Glomerular visceral epithelial cell (primary cell): ENCODE measurements around the gene PTPRN2.

Experiments
- DNase-seq: peaks from one replicate; pipeline ENCODE4 v3.0.0-alpha.2; 2016; ENCODE audit errors: extremely low spot score

PTPRN2 gene

DNA sequence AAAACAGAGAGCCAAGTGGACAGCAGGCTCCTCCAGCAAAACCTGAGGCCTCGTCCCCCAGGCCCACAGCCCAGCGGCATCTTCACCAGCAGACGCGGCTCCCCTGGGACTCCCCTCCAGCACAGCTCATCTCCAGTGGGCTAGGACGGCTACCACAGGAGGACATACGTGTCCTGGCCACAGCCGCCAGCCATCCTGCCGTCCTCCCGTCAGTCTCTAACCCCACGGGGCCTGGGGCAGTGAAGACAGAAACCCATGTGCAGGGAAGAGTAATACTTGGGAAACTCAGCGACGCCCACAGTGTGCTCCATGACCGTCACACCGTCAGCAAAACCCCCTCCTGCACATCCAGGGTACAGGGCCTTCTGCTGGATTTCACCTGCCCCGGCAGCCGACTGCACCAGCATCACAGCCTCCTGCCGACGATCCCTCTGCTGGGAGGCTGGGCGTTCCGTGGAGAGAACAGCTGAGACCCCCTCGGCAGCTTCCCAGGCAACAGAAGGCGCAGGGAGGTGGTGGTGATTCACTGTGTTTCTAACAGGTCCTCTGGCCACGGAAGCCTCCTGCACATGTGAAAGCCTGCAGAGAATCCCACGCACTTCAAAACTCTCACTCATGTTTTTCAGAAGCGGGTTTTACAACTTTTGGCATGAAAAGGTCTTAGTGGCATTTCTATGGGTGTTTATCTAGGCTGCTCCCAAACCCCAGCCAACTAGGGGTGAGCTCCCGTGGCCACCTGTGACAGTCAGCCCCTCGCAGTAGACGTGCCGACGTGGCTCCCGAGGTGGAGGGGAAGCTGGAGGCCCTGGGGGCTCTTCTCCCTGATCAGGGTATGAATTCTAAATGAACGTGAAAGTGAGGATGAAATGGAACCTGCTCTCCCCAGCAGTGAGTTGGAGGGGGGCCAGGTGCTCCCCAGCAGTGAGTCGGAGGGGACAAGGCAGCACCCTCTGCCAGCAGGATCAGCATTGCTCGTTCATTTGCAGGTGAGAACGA lies 513.5 kb downstream of the PTPRN2 start:
- no peak for DNase-seq

DNA sequence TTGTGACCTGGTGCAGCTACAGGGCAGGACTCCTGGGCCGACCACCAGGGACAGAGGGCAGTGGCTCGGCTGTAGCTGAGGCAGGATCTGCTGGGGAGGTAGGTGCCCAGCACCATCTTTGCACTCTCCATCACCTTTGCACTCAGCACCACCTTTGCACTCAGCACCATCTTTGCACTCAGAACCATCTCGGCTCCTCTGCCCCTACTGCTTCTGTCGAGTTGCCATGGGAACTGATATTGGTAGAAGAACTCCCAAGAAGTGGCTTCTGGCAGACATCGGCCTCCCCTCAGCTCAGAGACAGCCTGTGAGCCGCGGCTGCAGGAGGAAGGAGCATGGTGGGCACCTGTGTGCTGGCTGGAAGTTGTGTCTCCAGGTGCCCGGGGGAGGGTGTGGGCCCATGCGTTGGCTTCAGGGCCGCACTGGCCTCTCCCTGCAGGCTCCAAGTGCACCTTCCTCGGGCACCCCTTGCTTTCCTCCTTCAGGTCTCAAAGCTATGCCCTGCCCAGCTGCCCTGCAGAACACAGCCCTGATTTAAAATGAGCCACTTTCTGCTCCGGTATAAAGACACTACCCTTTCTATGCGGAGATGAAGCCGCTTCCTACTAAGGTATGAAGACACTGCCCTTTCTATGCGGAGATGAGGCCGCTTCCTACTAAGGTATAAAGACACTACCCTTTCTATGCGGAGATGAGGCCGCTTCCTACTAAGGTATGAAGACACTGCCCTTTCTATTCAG lies 514.5 kb downstream of the PTPRN2 start:
- DNase-seq, result no peak

DNA sequence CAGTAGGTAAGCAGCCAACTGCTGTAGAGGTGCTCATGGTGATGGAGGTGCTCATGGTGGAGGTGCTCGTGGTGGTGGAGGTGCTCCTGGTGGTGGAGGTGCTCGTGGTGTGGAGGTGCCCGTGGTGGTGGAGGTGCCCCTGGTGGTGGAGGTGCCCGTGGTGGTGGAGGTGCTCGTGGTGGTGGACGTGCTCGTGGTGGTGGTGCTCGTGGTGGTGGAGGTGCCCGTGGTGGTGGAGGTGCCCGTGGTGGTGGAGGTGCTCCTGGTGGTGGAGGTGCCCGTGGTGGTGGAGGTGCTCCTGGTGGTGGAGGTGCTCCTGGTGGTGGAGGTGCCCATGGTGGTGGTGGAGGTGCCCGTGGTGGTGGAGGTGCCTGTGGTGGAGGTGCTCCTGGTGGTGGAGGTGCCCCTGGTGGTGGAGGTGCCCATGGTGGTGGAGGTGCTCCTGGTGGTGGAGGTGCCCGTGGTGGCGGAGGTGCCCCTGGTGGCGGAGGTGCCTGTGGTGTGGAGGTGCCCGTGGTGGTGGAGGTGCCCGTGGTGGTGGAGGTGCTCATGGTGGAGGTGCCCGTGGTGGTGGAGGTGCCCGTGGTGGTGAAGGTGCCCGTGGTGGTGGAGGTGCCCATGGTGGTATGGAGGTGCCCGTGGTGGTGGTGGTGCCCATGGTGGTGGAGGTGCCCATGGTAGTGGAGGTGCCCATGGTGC lies 517.3 kb downstream of the PTPRN2 start:
- DNase-seq, result no peak

DNA sequence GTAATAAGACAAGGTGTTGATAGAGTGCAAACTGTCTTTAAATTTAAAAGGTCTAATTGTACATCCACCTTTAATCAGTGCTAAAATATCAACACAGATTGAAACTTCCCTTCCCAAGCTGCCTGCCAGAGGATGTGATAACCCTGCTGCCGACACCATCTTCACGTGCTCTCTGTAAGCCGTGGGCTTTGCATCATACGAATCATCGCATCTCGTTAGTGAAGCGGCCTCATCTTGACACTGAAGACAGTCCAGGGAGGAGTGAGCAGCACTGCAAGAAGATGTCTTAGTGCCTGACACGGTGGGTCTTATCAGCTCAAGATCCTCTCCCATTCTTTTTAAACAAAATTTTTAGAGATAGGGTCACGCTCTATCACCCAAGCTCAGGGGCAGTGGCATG lies 518.8 kb downstream of the PTPRN2 start:
- DNase-seq, result no peak

DNA sequence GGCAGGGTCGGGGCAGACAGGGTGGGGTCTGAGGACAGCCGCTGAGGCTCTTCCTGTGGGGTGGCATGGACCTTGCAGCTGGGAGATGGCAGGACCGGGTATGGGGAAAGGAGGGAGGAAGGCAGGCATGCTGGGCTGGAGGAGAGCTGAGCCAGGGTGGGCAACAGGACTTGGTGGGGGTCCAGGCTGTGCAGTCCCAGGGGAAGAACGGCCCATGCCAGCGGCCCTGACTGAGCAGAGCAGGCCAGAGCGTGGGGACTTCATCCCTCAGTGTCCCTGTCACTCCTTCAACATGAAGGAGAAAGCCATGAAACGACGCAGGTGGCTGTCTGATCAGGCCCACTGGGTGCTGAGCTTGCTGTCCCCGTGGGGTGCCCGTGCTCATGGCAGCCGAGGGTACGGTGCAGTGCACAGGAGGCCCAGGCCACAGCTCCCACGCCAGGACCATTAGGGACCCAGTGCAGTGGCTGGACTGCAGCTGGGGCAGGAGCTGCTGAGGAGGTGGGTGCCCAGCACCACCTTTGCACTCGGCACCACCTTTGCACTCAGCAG lies 519.6 kb downstream of the PTPRN2 start:
- DNase-seq, result no peak

DNA sequence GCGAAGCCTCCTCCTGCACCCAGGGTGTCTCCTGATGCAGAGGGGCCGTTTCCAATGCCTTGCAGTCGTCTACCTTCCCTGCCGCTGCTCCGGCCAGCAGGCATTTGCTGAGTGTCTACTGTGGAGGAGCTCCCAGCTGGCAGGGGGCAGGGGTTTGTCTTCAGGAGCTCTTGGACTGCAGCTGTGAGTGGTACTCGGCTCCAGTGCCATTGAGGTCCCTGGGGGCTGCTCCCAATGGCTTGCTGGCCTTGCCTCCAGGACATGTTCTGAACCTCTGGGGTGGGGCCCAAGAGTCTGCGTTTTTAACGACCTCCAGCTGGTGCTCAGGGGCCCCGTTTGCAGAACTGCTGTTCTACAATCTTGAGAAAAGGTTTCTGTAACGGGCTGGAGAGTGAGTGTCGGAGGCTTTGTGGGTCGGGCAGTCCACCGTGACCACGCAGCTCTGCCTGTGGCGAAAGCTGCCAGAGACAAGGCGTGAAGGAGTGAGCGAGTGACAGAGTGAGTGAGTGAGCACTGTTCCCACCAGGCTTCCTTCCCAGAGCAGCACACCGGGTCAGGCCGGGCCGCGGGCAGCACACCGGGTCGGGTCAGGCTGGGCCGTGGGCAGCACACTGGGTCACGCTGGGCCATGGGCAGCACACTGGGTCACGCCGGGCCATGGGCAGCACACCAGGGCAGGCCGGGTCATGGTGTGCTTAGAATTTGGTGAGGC lies 520.2 kb downstream of the PTPRN2 start:
- no peak for DNase-seq

DNA sequence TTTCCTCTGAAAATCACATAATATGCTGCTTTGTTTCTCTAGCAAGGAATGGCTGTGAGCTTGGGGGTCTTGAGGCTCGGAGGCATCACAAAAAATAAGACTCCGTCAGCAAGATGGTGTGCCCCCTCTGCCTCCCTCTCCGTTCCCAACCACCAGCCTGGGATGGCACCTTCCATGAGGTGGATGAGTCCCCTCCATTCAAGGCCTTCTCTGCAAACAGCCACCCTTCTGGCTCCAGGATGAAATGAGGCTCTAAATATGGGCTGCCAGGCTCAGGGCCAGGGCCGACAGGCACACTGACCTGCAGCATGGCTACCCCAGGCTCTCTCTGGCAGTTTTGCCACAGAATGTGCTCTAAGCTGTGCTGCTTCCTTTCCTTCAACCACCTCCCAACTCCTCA lies 521.5 kb downstream of the PTPRN2 start:
- no peak for DNase-seq

DNA sequence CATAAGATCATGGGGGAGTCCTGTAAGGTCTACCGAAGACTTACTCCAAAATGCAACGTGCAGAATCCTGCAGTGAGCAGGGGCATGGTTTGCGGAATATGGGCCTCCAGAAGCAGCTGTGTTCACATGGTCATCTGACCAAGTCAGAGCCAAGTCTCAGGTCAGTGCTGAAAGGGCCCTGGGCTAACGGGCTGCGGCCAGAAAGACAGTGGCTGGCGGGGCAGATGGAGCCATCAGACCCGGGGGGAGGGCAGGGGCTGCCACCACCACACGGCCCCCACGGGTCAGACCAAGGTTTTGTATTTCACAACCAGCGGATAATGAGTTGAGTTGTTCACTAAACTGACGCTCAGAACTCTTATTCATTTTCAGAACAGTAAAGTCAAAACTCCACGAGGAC lies 522.3 kb downstream of the PTPRN2 start:
- DNase-seq, result no peak

DNA sequence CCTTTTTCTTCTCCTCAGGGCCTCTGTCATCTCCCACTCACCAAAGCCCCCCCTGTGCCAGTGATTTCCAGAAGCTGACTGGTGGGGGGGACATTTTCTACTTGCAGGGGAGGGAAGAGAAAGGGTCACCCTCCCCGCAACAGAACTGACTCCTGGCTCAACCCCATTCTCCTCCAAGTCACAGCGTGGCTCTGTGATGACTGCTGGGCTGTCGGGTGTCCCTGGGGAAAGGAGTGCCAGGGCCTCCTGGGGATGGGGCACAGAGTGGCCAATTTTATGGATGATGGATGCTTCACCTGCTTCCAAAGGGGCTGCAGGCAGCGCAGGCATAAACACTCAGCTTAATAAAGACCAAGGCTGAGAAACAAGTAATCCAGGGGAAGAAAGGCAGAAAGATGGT lies 523.0 kb downstream of the PTPRN2 start:
- DNase-seq, result no peak

DNA sequence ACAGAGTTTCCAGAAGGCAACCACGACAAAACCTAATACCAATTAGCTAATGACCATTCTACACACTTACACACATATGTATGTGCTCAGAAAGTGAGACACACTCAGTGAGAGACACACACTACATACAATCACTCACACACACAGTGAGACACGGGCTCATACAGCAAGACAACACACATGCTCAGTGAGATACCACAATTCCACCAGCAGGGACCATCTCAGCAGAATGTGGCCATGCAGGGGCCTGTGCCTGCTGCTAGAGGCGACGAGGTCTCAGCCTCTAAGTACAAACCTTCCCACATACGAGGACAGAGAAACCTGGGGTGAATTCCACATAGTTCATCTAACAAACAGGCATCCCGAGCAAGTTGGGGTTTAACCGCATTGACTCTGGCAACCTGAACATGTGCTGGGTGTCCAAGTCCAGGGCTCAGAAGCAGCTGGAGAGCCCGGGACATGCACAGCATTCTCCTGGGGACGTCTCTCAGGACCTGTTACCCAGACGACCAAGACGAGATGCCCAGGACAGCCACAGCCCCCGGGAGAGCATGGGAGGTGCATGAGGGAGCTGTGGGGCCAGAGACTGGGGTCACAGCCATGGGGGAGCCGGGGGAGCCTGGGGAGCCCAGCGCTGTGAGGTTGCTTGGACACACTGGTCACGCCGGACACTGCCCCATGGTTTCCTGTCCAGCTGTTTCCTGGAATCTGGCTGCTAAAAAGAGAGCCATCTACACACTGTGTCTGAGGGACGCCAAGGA lies 523.6 kb downstream of the PTPRN2 start:
- no peak for DNase-seq

DNA sequence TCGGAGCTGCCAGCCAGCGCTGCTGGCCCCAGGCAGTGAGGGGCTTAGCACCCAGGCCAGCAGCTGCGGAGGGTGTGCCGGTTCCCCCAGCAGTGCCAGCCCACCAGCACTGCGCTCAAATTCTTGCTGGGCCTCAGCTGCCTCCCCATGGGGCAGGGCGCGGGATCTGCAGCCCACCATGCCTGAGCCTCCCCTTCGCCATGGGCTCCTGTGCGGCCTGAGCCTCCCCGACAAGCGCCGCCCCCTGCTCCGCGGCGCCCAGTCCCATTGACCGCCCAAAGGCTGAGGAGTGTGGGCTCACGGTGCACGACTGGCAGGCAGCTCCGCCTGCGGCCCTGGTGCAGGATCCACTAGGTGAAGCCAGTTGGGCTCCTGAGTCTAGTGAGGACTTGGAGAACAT lies 525.0 kb downstream of the PTPRN2 start:
- DNase-seq, result no peak

DNA sequence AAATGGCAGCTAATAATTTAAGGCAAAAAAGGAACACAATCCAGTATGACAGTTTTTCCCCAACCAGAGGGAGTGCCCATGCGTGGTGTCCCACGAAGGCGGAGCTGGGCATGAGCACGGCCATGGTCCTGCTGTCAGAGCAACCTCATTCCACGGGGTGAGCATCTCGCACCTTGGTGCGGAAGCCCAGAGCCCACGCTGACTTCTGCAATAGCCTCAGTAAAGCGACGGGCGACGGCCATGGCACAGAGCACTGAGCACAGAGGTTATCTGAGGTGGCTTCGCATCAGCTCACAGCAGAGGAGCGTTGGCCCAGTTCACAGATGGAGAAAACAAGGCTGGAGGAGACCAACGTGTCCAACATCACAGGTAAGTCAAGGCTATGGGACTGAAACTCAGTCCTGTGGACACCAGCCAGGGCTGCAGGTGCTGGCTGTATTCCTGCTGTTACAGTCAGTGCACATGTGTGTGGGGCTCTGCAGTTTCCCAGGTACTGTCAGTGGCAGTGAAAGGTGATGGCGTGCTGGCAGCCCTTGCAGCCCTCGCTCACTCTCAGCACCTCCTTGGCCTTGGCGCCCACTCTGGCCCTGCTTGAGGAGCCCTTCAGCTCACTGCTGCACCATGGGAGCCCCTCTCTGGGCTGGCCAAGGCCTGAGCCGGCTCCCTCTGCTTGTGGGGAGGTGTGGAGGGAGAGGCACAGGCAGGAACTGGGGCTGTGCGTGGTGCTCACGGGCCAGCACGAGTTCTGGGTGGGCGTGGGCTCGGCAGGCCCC lies 525.6 kb downstream of the PTPRN2 start:
- DNase-seq, result no peak

DNA sequence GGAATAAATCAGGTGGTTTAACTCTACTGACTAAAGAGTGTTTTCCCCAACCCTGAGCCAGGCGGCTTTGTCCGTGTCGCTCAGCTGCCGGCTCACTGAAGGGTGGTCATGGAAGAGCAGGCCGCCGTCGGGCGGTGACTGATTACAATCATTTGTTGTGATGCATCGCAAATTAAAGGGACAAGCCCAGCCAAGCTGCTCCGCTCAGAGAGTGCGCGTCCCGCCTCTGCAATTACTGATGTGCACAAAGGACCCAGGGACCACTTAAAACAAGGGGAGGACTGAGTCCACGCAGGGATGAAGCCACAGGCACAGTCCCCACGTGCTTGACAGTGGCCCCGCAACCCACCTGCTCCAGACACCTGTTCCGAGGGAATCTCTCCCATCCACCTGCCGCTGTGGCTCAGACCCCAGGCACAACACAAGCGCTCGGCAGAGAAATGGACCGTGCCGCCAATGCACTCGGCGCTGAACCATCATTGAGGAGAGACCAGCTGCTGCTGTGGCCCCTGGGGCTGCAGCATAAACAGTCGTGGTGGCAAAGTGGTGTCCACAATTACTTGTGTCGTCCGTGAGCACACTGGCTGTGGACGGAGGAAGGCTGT lies 526.5 kb downstream of the PTPRN2 start:
- DNase-seq, result no peak

DNA sequence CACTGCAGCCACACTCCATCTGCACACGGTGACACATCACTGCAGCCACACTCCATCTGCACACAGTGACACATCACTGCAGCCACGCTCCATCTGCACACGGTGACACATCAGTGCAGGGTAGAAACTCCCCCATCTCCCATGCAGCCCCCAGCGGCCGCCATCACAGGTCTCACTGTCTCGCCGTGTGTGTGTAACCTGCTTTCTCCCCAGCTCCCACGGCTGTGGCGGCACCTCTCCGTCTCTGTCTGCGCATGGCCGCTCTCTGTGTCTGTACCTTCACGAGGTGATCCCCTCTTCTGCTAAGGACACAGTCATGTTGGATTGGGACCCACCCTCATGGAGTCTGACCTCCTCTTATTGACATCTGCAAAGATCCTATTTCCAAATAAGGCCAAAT lies 527.4 kb downstream of the PTPRN2 start:
- DNase-seq, result no peak

DNA sequence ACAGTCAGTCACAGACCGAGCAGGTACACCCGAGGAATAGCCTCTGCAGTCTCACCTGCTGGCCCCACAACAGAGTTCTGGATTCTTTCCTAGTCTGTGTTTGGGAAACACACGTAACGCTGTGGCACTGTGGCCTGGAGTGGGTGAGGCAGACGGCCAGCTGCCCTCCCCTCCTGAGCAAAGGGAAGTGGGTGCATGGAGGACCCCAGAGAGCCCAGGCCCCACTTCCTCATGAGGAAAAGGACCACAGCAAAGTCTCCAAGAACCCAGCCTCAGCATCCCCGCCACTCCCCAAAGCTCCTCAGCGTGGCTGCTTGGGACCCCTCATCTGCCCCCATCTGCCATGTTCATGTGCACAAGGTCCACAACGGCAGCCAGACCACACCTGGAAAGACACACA lies 530.2 kb downstream of the PTPRN2 start:
- no peak for DNase-seq

DNA sequence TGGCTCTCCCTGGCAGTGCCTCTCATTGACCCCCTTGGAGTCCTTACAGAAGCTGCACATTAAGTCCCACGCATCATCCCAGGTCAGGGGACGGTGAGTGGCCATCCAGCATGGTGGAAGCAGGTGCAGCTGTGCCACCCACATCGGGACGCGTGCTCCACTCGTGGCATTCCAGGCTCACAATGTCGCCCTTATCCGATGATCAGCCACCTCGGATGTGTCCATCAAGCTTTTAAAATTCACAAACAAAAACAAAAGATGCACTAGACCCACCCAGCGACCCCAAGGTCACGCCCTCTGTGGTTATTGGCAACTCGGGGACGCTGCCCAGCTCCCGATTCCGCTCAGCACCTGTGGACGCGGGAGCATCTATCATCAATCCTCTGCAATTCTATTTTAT lies 530.9 kb downstream of the PTPRN2 start:
- no peak for DNase-seq

DNA sequence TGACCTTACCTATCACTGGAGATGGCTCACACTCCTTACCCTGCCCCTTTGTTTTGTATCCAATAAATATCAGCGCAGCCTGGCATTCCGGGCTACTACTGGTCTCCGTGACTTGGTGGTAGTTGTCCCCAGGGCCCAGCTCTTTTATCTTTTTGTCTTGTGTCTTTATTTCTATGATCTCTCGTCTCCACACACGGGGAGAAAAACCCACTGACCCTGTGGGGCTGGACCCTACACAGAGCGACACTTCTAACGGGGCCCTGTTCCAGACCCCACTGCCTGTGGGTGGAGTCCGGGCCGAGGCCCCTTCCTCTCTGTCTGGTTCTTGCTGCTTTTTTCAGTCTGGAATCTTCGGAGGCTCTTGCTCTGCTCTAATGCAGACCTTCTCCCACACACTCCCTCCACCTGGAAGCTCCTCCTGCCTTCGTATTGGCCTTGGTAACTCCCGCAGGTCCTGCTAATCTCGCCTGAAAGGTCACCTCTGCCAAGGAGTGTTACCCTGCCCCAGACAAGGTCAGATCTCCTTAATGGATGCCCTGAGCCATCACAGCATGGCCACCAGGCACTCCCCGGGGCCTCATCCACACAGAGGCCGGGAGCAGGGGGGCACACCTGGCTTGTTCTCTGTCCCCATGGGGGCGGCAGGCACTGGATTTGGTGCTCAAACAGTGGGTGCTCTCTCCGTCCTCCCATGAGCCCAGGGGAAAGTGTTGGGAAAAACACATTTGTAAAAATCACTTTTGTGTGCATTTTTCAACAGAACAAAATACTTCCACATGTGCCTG lies 531.7 kb downstream of the PTPRN2 start:
- no peak for DNase-seq

DNA sequence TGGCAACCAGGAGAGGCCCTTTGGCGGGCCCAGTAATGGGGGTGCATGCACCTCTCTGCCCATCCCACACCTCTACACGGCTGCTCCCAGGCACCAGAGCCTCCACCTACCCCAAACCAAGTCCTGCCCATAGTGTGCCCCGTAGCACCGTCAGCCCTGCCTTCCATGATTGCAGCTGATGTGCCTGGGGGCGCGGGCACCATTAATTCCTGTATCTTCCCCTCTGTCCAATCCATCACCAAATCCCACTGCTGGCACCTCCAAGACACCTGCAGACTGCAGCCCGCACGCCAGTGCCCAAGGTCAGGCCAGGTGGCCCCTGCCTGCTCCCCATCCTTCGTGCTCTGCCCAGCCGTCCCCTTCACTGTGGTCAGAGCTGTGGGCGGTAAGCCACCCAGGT lies 533.0 kb downstream of the PTPRN2 start:
- DNase-seq, result no peak

DNA sequence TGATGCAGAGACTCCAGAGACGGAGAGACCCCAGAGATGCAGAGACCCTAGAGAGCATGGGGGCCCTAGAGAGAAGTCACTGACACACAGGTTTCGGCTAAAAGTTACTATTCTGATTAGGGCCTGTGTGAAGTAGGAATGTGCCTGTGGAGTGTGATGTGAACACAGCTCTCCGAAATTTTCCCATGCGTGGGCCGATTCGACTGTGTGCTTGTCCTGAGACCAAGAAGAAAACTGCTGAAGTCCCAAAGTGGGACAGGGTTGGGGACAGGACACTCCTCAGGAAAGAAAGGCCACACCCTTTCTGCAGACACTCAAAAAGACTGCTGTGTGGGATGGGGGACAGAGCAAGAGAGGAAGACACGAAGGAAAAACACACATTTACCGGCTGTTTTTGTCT lies 533.5 kb downstream of the PTPRN2 start:
- no peak for DNase-seq
